Measurements from ENCODE around the gene DNAH7.
"Not testable (repeated sequence)": the region's sequence is repeated elsewhere in the genome, so short reads cannot be mapped to it uniquely, and the experiment has no call there.

Gene DNAH7

GRCh38 chr2:195700480-195700879 lies 368.2 kb downstream of the DNAH7 start:
- Histone ChIP-seq H3K4me3 (ENCODE audit: low read depth in 1 of 2, low read length in 2 of 2) (no peak overlapping the region), H3K27ac (ENCODE audit: low read depth, low read length) (no peak overlapping the region), H3K27me3 (ENCODE audit: control insufficient read depth in 1 of 2, insufficient read depth in 2 of 2, low read length in 2 of 2) (no peaks in the 10 kb centered on the region), H3K4me1 (ENCODE audit: insufficient read depth, low read length) (no peaks in the 10 kb centered on the region), H3K36me3 (ENCODE audit: insufficient read depth, low read length) (no peaks in the 10 kb centered on the region), H3K9me3 (ENCODE audit: low read length) (peaks cover 5% of the 10 kb centered on the region), H3K9ac (ENCODE audit: low read length) (no peak overlapping the region)

- Histone ChIP-seq H3K27me3 (ENCODE audit: control insufficient read depth in 1 of 2, insufficient read depth in 2 of 2, low read length in 2 of 2) (no peaks in the 10 kb centered on the region), H3K9me3 (ENCODE audit: low read length) (peaks cover 5% of the 10 kb centered on the region), H3K4me1 (ENCODE audit: insufficient read depth, low read length) (no peaks in the 10 kb centered on the region), H3K36me3 (ENCODE audit: insufficient read depth, low read length) (no peaks in the 10 kb centered on the region), H3K9ac (ENCODE audit: low read length) (no peak overlapping the region), H3K27ac (ENCODE audit: low read depth, low read length) (no peak overlapping the region), H3K4me3 (ENCODE audit: low read depth in 1 of 2, low read length in 2 of 2) (no peak overlapping the region)
Observed at GRCh38 chr2:195697681-195698220, 370.9 kb downstream of the DNAH7 start.

- no peaks in the 10 kb centered on the region for H3K27me3 ChIP-seq (ENCODE audit: control insufficient read depth in 1 of 2, insufficient read depth in 2 of 2, low read length in 2 of 2)
- no peak overlapping the region for H3K27ac ChIP-seq (ENCODE audit: low read depth, low read length)
- no peak overlapping the region for H3K4me3 ChIP-seq (ENCODE audit: low read depth in 1 of 2, low read length in 2 of 2)
- H3K9ac ChIP-seq (ENCODE audit: low read length), result no peak overlapping the region
- H3K9me3 ChIP-seq (ENCODE audit: low read length), result peaks cover 5% of the 10 kb centered on the region
- H3K4me1 ChIP-seq (ENCODE audit: insufficient read depth, low read length), result no peaks in the 10 kb centered on the region
- no peaks in the 10 kb centered on the region for H3K36me3 ChIP-seq (ENCODE audit: insufficient read depth, low read length)
Observed at GRCh38 chr2:195696012-195696411, 372.6 kb downstream of the DNAH7 start.

GRCh38 chr2:195695002-195695631 lies 373.5 kb downstream of the DNAH7 start:
- no peak overlapping the region for H3K9ac ChIP-seq (ENCODE audit: low read length)
- H3K27ac ChIP-seq (ENCODE audit: low read depth, low read length), result no peak overlapping the region
- H3K4me3 ChIP-seq (ENCODE audit: low read depth in 1 of 2, low read length in 2 of 2), result no peak overlapping the region
- H3K9me3 ChIP-seq (ENCODE audit: low read length), result no peaks in the 10 kb centered on the region
- H3K4me1 ChIP-seq (ENCODE audit: insufficient read depth, low read length), result no peaks in the 10 kb centered on the region
- no peaks in the 10 kb centered on the region for H3K27me3 ChIP-seq (ENCODE audit: control insufficient read depth in 1 of 2, insufficient read depth in 2 of 2, low read length in 2 of 2)
- H3K36me3 ChIP-seq (ENCODE audit: insufficient read depth, low read length), result no peaks in the 10 kb centered on the region

GRCh38 chr2:195694553-195694952 lies 374.1 kb downstream of the DNAH7 start:
- H3K4me1 ChIP-seq (ENCODE audit: insufficient read depth, low read length), result no peaks in the 10 kb centered on the region
- H3K9me3 ChIP-seq (ENCODE audit: low read length), result no peaks in the 10 kb centered on the region
- H3K4me3 ChIP-seq (ENCODE audit: low read depth in 1 of 2, low read length in 2 of 2), result no peak overlapping the region
- H3K9ac ChIP-seq (ENCODE audit: low read length), result no peak overlapping the region
- H3K27me3 ChIP-seq (ENCODE audit: control insufficient read depth in 1 of 2, insufficient read depth in 2 of 2, low read length in 2 of 2), result no peaks in the 10 kb centered on the region
- no peak overlapping the region for H3K27ac ChIP-seq (ENCODE audit: low read depth, low read length)
- no peaks in the 10 kb centered on the region for H3K36me3 ChIP-seq (ENCODE audit: insufficient read depth, low read length)

GRCh38 chr2:195692531-195692930 lies 376.1 kb downstream of the DNAH7 start:
- H3K4me1 ChIP-seq (ENCODE audit: insufficient read depth, low read length); H3K27ac ChIP-seq (ENCODE audit: low read depth, low read length); H3K36me3 ChIP-seq (ENCODE audit: insufficient read depth, low read length); H3K9me3 ChIP-seq (ENCODE audit: low read length); H3K27me3 ChIP-seq (ENCODE audit: control insufficient read depth in 1 of 2, insufficient read depth in 2 of 2, low read length in 2 of 2); H3K4me3 ChIP-seq (ENCODE audit: low read depth in 1 of 2, low read length in 2 of 2); H3K9ac ChIP-seq (ENCODE audit: low read length): not testable (repeated sequence)
